ENCODE data around the gene TFF3. TPM values are rescaled to one million over a fixed set of nuclear protein-coding genes. Genes with fewer than 3 reads are reported as not detected.

Gene TFF3
- total and polyA plus RNA-seq, 10 of the 15 experiments (the other 5 are each of a cell fraction or from before 2014, with no cell fraction given), result not detected

DNA sequence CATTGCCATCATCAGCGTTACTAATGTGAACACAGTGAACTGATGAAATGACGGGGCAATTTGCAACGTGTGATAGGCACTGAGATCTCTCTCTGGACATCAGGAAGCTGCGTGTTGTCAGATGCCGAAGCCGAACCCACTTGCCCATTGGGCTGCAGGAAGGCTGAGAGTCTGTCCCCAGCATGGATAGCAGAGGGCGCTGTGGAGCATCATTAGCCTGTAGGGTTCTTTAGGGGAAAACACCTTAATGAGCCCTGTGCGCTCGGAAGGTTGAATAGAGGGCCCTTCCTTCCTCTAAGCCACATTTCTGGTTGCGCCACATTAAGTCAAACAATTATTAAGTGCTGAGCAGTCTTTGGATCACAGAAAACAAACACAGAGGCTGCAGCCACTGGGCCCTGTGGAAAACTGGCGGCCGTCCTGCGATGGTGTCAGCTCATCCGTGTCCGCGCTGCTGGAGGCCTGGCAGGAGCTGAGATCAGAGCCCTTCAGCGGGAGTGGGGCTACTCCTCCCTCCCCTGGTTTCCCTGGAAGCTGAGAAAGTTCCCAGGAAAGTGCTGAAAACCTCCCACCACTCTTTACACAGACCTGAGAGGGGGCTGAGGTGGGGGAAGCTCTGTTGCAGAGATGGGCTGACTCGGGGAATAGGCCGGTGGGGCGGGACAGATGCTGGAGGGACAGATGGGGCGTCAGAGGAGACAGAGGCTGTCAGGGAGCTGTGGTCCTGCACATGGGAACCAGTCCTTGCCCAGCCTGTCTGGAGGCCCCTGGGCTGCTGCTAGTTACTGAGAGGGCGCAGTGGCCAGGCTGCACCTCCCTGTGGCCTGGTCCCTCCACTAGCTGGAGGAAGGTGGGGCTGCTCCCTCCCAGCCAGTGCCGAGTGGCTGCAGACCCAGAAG, 22.9 kb upstream of the TFF3 start (continued):
- TF ChIP-seq JUNB (IDR thresholded peaks at IDR 0.05) (no peak), GATAD2B (conservative IDR thresholded peaks at IDR 0.05; ENCODE audit: low read depth) (no peak), MEF2B (IDR thresholded peaks at IDR 0.05; ENCODE audit: partially characterized antibody, poor library complexity, severe bottlenecking) (peak; percentile 18), NR2F1 (conservative IDR thresholded peaks at IDR 0.05) (no peak), MEF2A (IDR thresholded peaks at IDR 0.05; ENCODE audit: insufficient read depth, low read depth, low read length) (no peak), CREB1 (IDR thresholded peaks at IDR 0.05; ENCODE audit: low read depth) (no peak), EGR1 (IDR thresholded peaks at IDR 0.05; ENCODE audit: borderline replicate concordance in 1 of 2, low read depth in 2 of 2, low read length in 2 of 2) (no peak), PML (IDR thresholded peaks at IDR 0.05; ENCODE audit: low read length) (no peak)
- TF ChIP-seq, protein P1, sequence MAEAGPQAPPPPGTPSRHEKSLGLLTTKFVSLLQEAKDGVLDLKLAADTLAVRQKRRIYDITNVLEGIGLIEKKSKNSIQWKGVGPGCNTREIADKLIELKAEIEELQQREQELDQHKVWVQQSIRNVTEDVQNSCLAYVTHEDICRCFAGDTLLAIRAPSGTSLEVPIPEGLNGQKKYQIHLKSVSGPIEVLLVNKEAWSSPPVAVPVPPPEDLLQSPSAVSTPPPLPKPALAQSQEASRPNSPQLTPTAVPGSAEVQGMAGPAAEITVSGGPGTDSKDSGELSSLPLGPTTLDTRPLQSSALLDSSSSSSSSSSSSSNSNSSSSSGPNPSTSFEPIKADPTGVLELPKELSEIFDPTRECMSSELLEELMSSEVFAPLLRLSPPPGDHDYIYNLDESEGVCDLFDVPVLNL (IDR thresholded peaks at IDR 0.05; ENCODE audit: low read depth, low read length), result no peak

DNA sequence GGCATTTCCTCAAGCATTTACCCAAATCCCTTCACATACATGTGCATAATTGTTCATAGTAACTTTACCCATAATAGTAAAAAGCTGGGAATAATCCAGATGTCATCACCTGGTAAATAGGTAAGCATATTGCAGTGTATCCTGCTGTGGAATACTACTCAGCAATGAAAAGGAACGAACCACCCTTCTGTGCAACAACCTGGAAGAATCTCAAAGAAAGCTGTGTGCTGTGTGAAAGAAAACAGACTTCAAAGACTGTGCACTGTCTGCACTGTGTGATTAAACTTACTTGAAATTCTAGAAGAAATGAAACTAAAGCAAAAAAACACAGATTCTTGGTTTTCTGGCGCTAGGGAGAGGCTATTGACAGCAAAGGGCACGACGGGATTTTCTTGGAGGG, 22.1 kb upstream of the TFF3 start:
- Histone ChIP-seq H3K4me1 (ENCODE audit: control insufficient read depth, insufficient read depth, low read length) (peaks cover 13% of the 10 kb centered on the region), H3K4me3 (no peak overlapping the region), H2AFZ (ENCODE audit: control insufficient read depth, low read depth, low read length) (no peak overlapping the region), H3K27me3 (replicated peaks in 1 of 2; ENCODE audit: control insufficient read depth in 2 of 2, insufficient read depth in 2 of 2, low read length in 1 of 2) (no peaks in the 10 kb centered on the region), H3K9me3 (replicated peaks; ENCODE audit: control insufficient read depth, insufficient read depth, low read length) (no peaks in the 10 kb centered on the region; the same call in 2 of the 3 replicates), H3K36me3 (ENCODE audit: control insufficient read depth in 2 of 2, insufficient read depth in 2 of 2, low read length in 1 of 2) (no peaks in the 10 kb centered on the region), H3K9ac (ENCODE audit: control insufficient read depth, insufficient read depth, low read length) (no peak overlapping the region), H3K79me2 (ENCODE audit: control insufficient read depth, insufficient read depth, low read length) (no peaks in the 10 kb centered on the region), H3K27ac (ENCODE audit: control insufficient read depth, insufficient read depth) (no peak overlapping the region), H4K20me1 (ENCODE audit: control insufficient read depth, insufficient read depth) (no peaks in the 10 kb centered on the region), H3K4me2 (ENCODE audit: control insufficient read depth, insufficient read depth) (no peak overlapping the region)
- CTCF ChIA-PET, result interaction anchor here (0.7 to 4.3 kb wide), 19 partner anchors 17 to 199 kb away, joined by 3 to 23 read pairs (median 4); partner anchors contain the start of gene TFF3
- in situ Hi-C loops (cut with MboI) (no loop called here), intact Hi-C loops (cut with micrococcal nuclease; ENCODE audit: unreplicated experiment) (no loop called here)
- no TSS peak for BruUV-seq (replicated peaks)
- DNase-seq (ENCODE audit: low read depth, low spot score) (no peak), FAIRE-seq (no peak), ATAC-seq (no peak)
- 89% methylated on average over 4 of the region's 4 CpGs for WGBS (ENCODE audit: insufficient coverage, insufficient replicate concordance, low lambda C conversion rate, missing lambda C conversion rate)
- RAD21 ChIA-PET (ENCODE audit: unreplicated experiment), result interaction anchor here (0.8 to 2.9 kb wide), 7 partner anchors 27 to 199 kb away, joined by 3 to 11 read pairs (median 6); no protein-coding TSS in a partner anchor
- no peak for TF ChIP-seq MTA3 (IDR thresholded peaks at IDR 0.05; ENCODE audit: borderline replicate concordance, low read length)
- no peak for TF ChIP-seq SMAD1 (IDR thresholded peaks at IDR 0.05; ENCODE audit: low read depth, partially characterized antibody)
- TF ChIP-seq, protein P2, sequence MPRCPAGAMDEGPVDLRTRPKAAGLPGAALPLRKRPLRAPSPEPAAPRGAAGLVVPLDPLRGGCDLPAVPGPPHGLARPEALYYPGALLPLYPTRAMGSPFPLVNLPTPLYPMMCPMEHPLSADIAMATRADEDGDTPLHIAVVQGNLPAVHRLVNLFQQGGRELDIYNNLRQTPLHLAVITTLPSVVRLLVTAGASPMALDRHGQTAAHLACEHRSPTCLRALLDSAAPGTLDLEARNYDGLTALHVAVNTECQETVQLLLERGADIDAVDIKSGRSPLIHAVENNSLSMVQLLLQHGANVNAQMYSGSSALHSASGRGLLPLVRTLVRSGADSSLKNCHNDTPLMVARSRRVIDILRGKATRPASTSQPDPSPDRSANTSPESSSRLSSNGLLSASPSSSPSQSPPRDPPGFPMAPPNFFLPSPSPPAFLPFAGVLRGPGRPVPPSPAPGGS (IDR thresholded peaks at IDR 0.05; ENCODE audit: borderline replicate concordance, insufficient read depth, low read depth, low read length, poor library complexity, severe bottlenecking), result no peak
- no peak for TF ChIP-seq FOXK2 (IDR thresholded peaks at IDR 0.05)
- SMC1A ChIA-PET (ENCODE audit: uncharacterized antibody, unreplicated experiment), result interaction anchor here (0.6 to 6.7 kb wide), 13 partner anchors 16 to 199 kb away, joined by 3 to 41 read pairs (median 5); no protein-coding TSS in a partner anchor
- POLR2A ChIA-PET, result interaction anchor here (1.7 kb wide), 1 partner anchor 86 kb away, joined by 4 read pairs; no protein-coding TSS in a partner anchor

All from GM12878 (cell line).